ENCODE data around the gene L2HGDH.
"Not testable (repeated sequence)": the region's sequence is repeated elsewhere in the genome, so short reads cannot be mapped to it uniquely, and the experiment has no call there.

DNA sequence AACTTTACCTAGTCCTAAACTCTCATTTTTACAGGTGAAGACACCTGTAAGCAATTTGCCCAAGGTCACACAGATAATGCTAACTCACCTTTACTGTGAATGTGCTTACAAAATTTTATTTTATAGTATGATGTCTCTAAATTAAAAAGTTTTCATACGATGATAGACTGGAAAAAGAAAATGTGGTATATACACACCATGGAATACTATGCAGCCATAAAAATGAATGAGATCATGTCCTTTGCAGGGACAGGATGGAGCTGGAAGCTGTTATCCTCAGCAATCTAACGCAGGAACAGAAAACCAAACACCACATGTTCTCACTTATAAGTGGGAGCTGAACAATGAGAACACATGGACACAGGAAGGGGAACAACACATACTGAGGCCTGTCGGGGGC, 44.3 kb upstream of the L2HGDH start:
- TF ChIP-seq, protein P1, sequence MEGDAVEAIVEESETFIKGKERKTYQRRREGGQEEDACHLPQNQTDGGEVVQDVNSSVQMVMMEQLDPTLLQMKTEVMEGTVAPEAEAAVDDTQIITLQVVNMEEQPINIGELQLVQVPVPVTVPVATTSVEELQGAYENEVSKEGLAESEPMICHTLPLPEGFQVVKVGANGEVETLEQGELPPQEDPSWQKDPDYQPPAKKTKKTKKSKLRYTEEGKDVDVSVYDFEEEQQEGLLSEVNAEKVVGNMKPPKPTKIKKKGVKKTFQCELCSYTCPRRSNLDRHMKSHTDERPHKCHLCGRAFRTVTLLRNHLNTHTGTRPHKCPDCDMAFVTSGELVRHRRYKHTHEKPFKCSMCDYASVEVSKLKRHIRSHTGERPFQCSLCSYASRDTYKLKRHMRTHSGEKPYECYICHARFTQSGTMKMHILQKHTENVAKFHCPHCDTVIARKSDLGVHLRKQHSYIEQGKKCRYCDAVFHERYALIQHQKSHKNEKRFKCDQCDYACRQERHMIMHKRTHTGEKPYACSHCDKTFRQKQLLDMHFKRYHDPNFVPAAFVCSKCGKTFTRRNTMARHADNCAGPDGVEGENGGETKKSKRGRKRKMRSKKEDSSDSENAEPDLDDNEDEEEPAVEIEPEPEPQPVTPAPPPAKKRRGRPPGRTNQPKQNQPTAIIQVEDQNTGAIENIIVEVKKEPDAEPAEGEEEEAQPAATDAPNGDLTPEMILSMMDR (IDR thresholded peaks at IDR 0.05 in 2 of 3, conservative IDR thresholded peaks at IDR 0.05 in 1 of 3; ENCODE audit: borderline replicate concordance in 1 of 3, insufficient read depth in 1 of 3, low read depth in 2 of 3, low read length in 2 of 3) = not testable (repeated sequence)
- TF ChIP-seq, protein P2, sequence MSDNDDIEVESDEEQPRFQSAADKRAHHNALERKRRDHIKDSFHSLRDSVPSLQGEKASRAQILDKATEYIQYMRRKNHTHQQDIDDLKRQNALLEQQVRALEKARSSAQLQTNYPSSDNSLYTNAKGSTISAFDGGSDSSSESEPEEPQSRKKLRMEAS (IDR thresholded peaks at IDR 0.05) = not testable (repeated sequence)
- TF ChIP-seq, protein P3, sequence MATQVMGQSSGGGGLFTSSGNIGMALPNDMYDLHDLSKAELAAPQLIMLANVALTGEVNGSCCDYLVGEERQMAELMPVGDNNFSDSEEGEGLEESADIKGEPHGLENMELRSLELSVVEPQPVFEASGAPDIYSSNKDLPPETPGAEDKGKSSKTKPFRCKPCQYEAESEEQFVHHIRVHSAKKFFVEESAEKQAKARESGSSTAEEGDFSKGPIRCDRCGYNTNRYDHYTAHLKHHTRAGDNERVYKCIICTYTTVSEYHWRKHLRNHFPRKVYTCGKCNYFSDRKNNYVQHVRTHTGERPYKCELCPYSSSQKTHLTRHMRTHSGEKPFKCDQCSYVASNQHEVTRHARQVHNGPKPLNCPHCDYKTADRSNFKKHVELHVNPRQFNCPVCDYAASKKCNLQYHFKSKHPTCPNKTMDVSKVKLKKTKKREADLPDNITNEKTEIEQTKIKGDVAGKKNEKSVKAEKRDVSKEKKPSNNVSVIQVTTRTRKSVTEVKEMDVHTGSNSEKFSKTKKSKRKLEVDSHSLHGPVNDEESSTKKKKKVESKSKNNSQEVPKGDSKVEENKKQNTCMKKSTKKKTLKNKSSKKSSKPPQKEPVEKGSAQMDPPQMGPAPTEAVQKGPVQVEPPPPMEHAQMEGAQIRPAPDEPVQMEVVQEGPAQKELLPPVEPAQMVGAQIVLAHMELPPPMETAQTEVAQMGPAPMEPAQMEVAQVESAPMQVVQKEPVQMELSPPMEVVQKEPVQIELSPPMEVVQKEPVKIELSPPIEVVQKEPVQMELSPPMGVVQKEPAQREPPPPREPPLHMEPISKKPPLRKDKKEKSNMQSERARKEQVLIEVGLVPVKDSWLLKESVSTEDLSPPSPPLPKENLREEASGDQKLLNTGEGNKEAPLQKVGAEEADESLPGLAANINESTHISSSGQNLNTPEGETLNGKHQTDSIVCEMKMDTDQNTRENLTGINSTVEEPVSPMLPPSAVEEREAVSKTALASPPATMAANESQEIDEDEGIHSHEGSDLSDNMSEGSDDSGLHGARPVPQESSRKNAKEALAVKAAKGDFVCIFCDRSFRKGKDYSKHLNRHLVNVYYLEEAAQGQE (IDR thresholded peaks at IDR 0.05; ENCODE audit: low read depth) = not testable (repeated sequence)
- not testable (repeated sequence) for TF ChIP-seq EGR1 (IDR thresholded peaks at IDR 0.05; ENCODE audit: low read depth); YY1 (IDR thresholded peaks at IDR 0.05; ENCODE audit: extremely low read depth, insufficient replicate concordance, low read depth, low read length); EZH2 (IDR thresholded peaks at IDR 0.05)

Measured in HCT116 (cell line).